ENCODE data around the gene RABEPK. TPM values are rescaled to one million over a fixed set of nuclear protein-coding genes. Genes with fewer than 3 reads are reported as not detected.
"Not testable (repeated sequence)": the region's sequence is repeated elsewhere in the genome, so short reads cannot be mapped to it uniquely, and the experiment has no call there.

Gene RABEPK
- total RNA-seq, 5 donors from 2014 or later (not counting 1 experiment from before 2014, with no cell fraction given) = 12.0 to 16.3 (median 15.6) TPM

DNA sequence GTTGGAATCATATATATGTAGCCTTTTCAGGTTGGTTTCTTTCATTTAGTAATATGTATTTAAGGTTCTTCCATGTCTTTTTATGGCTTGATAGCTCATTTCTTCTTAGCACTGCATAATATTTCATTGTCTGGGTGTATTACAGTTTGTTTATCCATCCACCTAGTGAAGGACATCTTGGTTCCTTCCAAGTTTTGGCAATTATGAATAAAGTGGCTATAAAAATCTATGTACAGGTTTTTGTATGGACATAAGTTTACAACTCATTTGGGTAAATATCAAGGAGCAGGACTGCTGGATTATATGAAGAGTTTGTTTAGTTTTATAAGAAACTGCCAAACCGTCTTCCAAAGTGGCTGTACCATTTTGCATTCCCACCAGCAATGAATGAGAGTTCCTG lies 22.5 kb upstream of the RABEPK start:
- no peak overlapping the region for H3K27ac ChIP-seq (ENCODE audit: low read length)
- no CpG with 5 or more reads among the region's 1 CpG for WGBS (ENCODE audit: insufficient coverage)
- ChIA-PET POLR2A (no interaction called here), CTCF (no interaction called here)
- Mint-ChIP-seq H3K4me3 (no peak overlapping the region), H3K9me3 (peaks cover 0 to 2% (median 0%) of the 10 kb centered on the region in 3 donors), H3K27ac (peak overlapping the region; percentile 16 to 62), H3K36me3 (peaks cover 34% of the 10 kb centered on the region), H3K27me3 (no peaks in the 10 kb centered on the region), H3K4me1 (peaks cover 76 to 81% (median 79%) of the 10 kb centered on the region in 3 donors)
- no peaks in the 10 kb centered on the region for H3K9me3 ChIP-seq
- H3K36me3 ChIP-seq (ENCODE audit: control insufficient read depth in 2 of 2, extremely low read depth in 1 of 2, insufficient read depth in 1 of 2, low read length in 1 of 2) = peaks cover 0 to 9% of the 10 kb centered on the region in 2 donors
- H3K4me3 ChIP-seq (ENCODE audit: control insufficient read depth in 1 of 2, extremely low read depth in 1 of 2, low read length in 1 of 2) = no peak overlapping the region
- H3K27me3 ChIP-seq (replicated peaks in 1 of 2; ENCODE audit: control insufficient read depth in 2 of 2, extremely low read depth in 1 of 2, insufficient read depth in 2 of 2, low read length in 1 of 2) = no peaks in the 10 kb centered on the region
- no peak for DNase-seq
- no peak for ATAC-seq (replicated peaks in 1 of 4)
- H3K4me1 ChIP-seq (ENCODE audit: control insufficient read depth in 1 of 2, extremely low read depth in 1 of 2, insufficient read depth in 2 of 2, low read length in 2 of 2) = peaks cover under 1 to 13% of the 10 kb centered on the region in 2 experiments

DNA sequence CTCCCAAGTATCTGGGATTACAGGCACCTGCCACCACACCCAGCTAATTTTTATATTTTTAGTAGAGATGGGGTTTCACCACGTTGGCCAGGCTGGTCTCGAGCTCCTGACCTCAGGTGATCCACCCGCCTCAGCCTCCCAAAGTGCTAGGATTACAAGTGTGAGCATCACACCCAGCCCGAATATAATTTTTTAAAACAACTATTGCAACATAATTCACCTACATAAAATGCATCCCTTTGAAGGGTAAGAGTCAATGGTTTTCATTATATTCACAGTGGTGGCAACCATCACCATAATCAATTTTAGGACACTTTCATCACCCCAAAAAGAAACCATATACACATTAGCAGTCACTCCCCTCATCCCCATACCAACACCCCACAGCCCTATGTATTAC lies 20.6 kb upstream of the RABEPK start:
- not testable (repeated sequence) for H3K4me3 ChIP-seq (ENCODE audit: control insufficient read depth in 1 of 2, extremely low read depth in 1 of 2, low read length in 1 of 2); H3K27me3 Mint-ChIP-seq; H3K4me3 Mint-ChIP-seq; ATAC-seq (replicated peaks in 1 of 4); H3K36me3 ChIP-seq (ENCODE audit: control insufficient read depth in 2 of 2, extremely low read depth in 1 of 2, insufficient read depth in 1 of 2, low read length in 1 of 2); DNase-seq; H3K9me3 Mint-ChIP-seq; H3K27ac ChIP-seq (ENCODE audit: low read length); H3K9me3 ChIP-seq; H3K27me3 ChIP-seq (replicated peaks in 1 of 2; ENCODE audit: control insufficient read depth in 2 of 2, extremely low read depth in 1 of 2, insufficient read depth in 2 of 2, low read length in 1 of 2)
- Mint-ChIP-seq H3K27ac (peak overlapping the region; percentile 22 to 44), H3K36me3 (peaks cover 37% of the 10 kb centered on the region), H3K4me1 (peaks cover 74 to 82% (median 81%) of the 10 kb centered on the region in 3 donors)
- no CpG with 5 or more reads among the region's 4 CpGs for WGBS (ENCODE audit: insufficient coverage)
- peaks cover 2 to 12% of the 10 kb centered on the region in 2 experiments for H3K4me1 ChIP-seq (ENCODE audit: control insufficient read depth in 1 of 2, extremely low read depth in 1 of 2, insufficient read depth in 2 of 2, low read length in 2 of 2)
- POLR2A ChIA-PET = interaction anchor here in 1 of 2 donors (0.8 kb wide), 1 partner anchor 23 kb away, joined by 5 read pairs; no protein-coding TSS in a partner anchor
- CTCF ChIA-PET = interaction anchor here in 1 of 2 donors (0.6 kb wide), 1 partner anchor 12 kb away, joined by 3 read pairs; no protein-coding TSS in a partner anchor

GRCh38 chr9:125180876-125181275 lies 19.5 kb upstream of the RABEPK start:
- no peak for DNase-seq
- H3K36me3 ChIP-seq (ENCODE audit: control insufficient read depth in 2 of 2, extremely low read depth in 1 of 2, insufficient read depth in 1 of 2, low read length in 1 of 2) = peaks cover 0 to 6% of the 10 kb centered on the region in 2 donors

GRCh38 chr9:125181756-125182155 lies 18.6 kb upstream of the RABEPK start:
- not testable (repeated sequence) for H3K27me3 Mint-ChIP-seq; DNase-seq; H3K9me3 ChIP-seq; H3K27ac ChIP-seq (ENCODE audit: low read length); H3K4me3 Mint-ChIP-seq; H3K36me3 ChIP-seq (ENCODE audit: control insufficient read depth in 2 of 2, extremely low read depth in 1 of 2, insufficient read depth in 1 of 2, low read length in 1 of 2); H3K9me3 Mint-ChIP-seq; H3K27me3 ChIP-seq (replicated peaks in 1 of 2; ENCODE audit: control insufficient read depth in 2 of 2, extremely low read depth in 1 of 2, insufficient read depth in 2 of 2, low read length in 1 of 2); H3K4me3 ChIP-seq (ENCODE audit: control insufficient read depth in 1 of 2, extremely low read depth in 1 of 2, low read length in 1 of 2); ATAC-seq (replicated peaks in 1 of 4)
- peaks cover 2 to 17% of the 10 kb centered on the region in 2 experiments for H3K4me1 ChIP-seq (ENCODE audit: control insufficient read depth in 1 of 2, extremely low read depth in 1 of 2, insufficient read depth in 2 of 2, low read length in 2 of 2)
- ChIA-PET CTCF (interaction anchor here in 1 of 2 donors (0.5 kb wide), 1 partner anchor 35 kb away, joined by 4 read pairs; no protein-coding TSS in a partner anchor), POLR2A (interaction anchor here in 1 of 2 donors (1.0 kb wide), 1 partner anchor 11 kb away, joined by 3 read pairs; no protein-coding TSS in a partner anchor)
- Mint-ChIP-seq H3K4me1 (peaks cover 75 to 80% (median 75%) of the 10 kb centered on the region in 3 donors), H3K27ac (peak overlapping the region in 1 of 2 donors; percentile 59), H3K36me3 (peaks cover 40% of the 10 kb centered on the region)
- WGBS (ENCODE audit: insufficient coverage) = 93% methylated on average over 3 of the region's 4 CpGs

More at GRCh38 chr9:125180876-125181275, 19.5 kb upstream of the RABEPK start:
- no peaks in the 10 kb centered on the region for H3K9me3 ChIP-seq
- no peaks in the 10 kb centered on the region for H3K27me3 Mint-ChIP-seq
- H3K27ac Mint-ChIP-seq = peak overlapping the region in 1 of 2 donors; percentile 16
- no peak overlapping the region for H3K27ac ChIP-seq (ENCODE audit: low read length)
- H3K4me3 Mint-ChIP-seq = no peak overlapping the region
- WGBS (ENCODE audit: insufficient coverage) = 98% methylated on average over 6 of the region's 9 CpGs
- peaks cover 40% of the 10 kb centered on the region for H3K36me3 Mint-ChIP-seq
- no peak overlapping the region for H3K4me3 ChIP-seq (ENCODE audit: control insufficient read depth in 1 of 2, extremely low read depth in 1 of 2, low read length in 1 of 2)
- no peak for ATAC-seq (replicated peaks in 1 of 4)
- H3K4me1 ChIP-seq (ENCODE audit: control insufficient read depth in 1 of 2, extremely low read depth in 1 of 2, insufficient read depth in 2 of 2, low read length in 2 of 2) = peaks cover 2 to 17% of the 10 kb centered on the region in 2 experiments
- peaks cover 80 to 86% (median 81%) of the 10 kb centered on the region in 3 donors for H3K4me1 Mint-ChIP-seq
- peaks cover 0 to 2% (median 0%) of the 10 kb centered on the region in 3 donors for H3K9me3 Mint-ChIP-seq
- no peaks in the 10 kb centered on the region for H3K27me3 ChIP-seq (replicated peaks in 1 of 2; ENCODE audit: control insufficient read depth in 2 of 2, extremely low read depth in 1 of 2, insufficient read depth in 2 of 2, low read length in 1 of 2)
- ChIA-PET CTCF (no interaction called here), POLR2A (no interaction called here)

GRCh38 chr9:125183054-125183453 lies 17.3 kb upstream of the RABEPK start:
- ATAC-seq (replicated peaks in 1 of 4) (no peak), DNase-seq (no peak)
- Mint-ChIP-seq H3K4me1 (peaks cover 76 to 82% (median 77%) of the 10 kb centered on the region in 3 donors), H3K9me3 (peaks cover 0 to 2% (median 0%) of the 10 kb centered on the region in 3 donors), H3K36me3 (peaks cover 39% of the 10 kb centered on the region), H3K27me3 (no peaks in the 10 kb centered on the region), H3K27ac (peak overlapping the region; percentile 0 to 72), H3K4me3 (no peak overlapping the region)
- H3K27ac ChIP-seq (ENCODE audit: low read length) = no peak overlapping the region
- WGBS (ENCODE audit: insufficient coverage) = 79% methylated on average over 2 of the region's 2 CpGs
- no peaks in the 10 kb centered on the region for H3K9me3 ChIP-seq
- H3K4me1 ChIP-seq (ENCODE audit: control insufficient read depth in 1 of 2, extremely low read depth in 1 of 2, insufficient read depth in 2 of 2, low read length in 2 of 2) = peaks cover 8 to 27% of the 10 kb centered on the region in 2 experiments
- no peaks in the 10 kb centered on the region for H3K27me3 ChIP-seq (replicated peaks in 1 of 2; ENCODE audit: control insufficient read depth in 2 of 2, extremely low read depth in 1 of 2, insufficient read depth in 2 of 2, low read length in 1 of 2)
- no peak overlapping the region for H3K4me3 ChIP-seq (ENCODE audit: control insufficient read depth in 1 of 2, extremely low read depth in 1 of 2, low read length in 1 of 2)
- POLR2A ChIA-PET = no interaction called here
- peaks cover 0 to 3% of the 10 kb centered on the region in 2 donors for H3K36me3 ChIP-seq (ENCODE audit: control insufficient read depth in 2 of 2, extremely low read depth in 1 of 2, insufficient read depth in 1 of 2, low read length in 1 of 2)
- CTCF ChIA-PET = no interaction called here

DNA sequence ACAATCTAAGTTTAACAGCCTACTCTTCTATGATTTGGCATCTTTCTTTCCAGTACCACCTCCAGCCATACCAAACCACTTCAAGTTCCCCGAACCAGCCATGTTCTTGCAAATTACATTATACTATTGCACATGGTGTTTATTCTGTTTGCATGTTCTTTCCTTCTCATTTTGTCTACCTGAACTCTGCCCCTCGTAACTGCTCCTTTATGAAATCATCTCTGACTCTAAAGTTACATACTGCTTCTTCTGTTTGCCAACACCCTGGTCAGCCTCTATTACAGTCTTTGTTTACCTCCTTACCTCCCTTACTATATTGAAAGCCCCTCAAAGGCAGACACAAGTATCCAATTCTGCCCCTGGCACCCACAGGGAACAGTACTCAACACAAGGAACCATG lies 16.8 kb upstream of the RABEPK start:
- Histone ChIP-seq H3K9me3 (no peaks in the 10 kb centered on the region), H3K4me1 (ENCODE audit: control insufficient read depth in 1 of 2, extremely low read depth in 1 of 2, insufficient read depth in 2 of 2, low read length in 2 of 2) (peaks cover 8 to 32% of the 10 kb centered on the region in 2 experiments), H3K27me3 (replicated peaks in 1 of 2; ENCODE audit: control insufficient read depth in 2 of 2, extremely low read depth in 1 of 2, insufficient read depth in 2 of 2, low read length in 1 of 2) (no peaks in the 10 kb centered on the region), H3K4me3 (ENCODE audit: control insufficient read depth in 1 of 2, extremely low read depth in 1 of 2, low read length in 1 of 2) (peak overlapping the region in 1 of 2 donors; percentile 1), H3K36me3 (ENCODE audit: control insufficient read depth in 2 of 2, extremely low read depth in 1 of 2, insufficient read depth in 1 of 2, low read length in 1 of 2) (peaks cover 0 to 3% of the 10 kb centered on the region in 2 donors), H3K27ac (ENCODE audit: low read length) (no peak overlapping the region)
- H3K27me3 Mint-ChIP-seq = no peaks in the 10 kb centered on the region
- CTCF ChIA-PET = no interaction called here
- DNase-seq (no peak), ATAC-seq (replicated peaks in 1 of 4) (no peak)
- WGBS (ENCODE audit: insufficient coverage) = 100% methylated on average over 1 of the region's 2 CpGs
- peak overlapping the region in 1 of 2 donors; percentile 4 for H3K27ac Mint-ChIP-seq
- H3K36me3 Mint-ChIP-seq = peaks cover 34% of the 10 kb centered on the region
- no peak overlapping the region for H3K4me3 Mint-ChIP-seq
- peaks cover 76 to 83% (median 76%) of the 10 kb centered on the region in 3 donors for H3K4me1 Mint-ChIP-seq
- POLR2A ChIA-PET = interaction anchor here in 1 of 2 donors (0.6 kb wide), 1 partner anchor 222 kb away, joined by 5 read pairs; no protein-coding TSS in a partner anchor
- peaks cover 0 to 2% (median 0%) of the 10 kb centered on the region in 3 donors for H3K9me3 Mint-ChIP-seq

All from T-cell (primary cell).